Heart left ventricle (tissue), 13 donors: ENCODE data around the gene TBX18.

Experiments
- CTCF ChIP-seq, 12 donors: fragments of 200-600 bp; sonication (generic) in 4 of 12; IDR thresholded peaks; one replicate each; pipeline versions ENCODE4 v1.5.0 to v1.8.0; 2018 to 2022; ENCODE audit warnings: antibody characterized with exemption in 12 of 12, mild to moderate bottlenecking in 5 of 12
- POLR2A ChIP-seq, 2 donors: fragments of 450-650 bp; IDR thresholded peaks; one replicate each; pipeline ENCODE4 v1.6.1; 2017; ENCODE audit warnings: antibody characterized with exemption in 2 of 2, mild to moderate bottlenecking in 2 of 2, moderate library complexity in 2 of 2
- donor health status: ischemic (EF 13 %, LVEDD 7.1; RV severe dilation, severe dysfunction).
- donor health status: DM: no; HTN: yes; CAD: no.
- donor health status: DM: no; HTN: no; CAD: no.
- donor health status: ischemic (EF 25% LVEDD 6.9; RV normal size, moderate dysfunction).
- donor health status: ischemic (EF 25% LVEDD 5.7; RV mildly dilated, moderate dysfunction).
- donor health status: ischemic (EF 35%, LVEDD 5.7; RV mildly dilated, moderate dysfunction).
- donor health status: nonischemic (EF 11% LVEDD 7.7; RV severe dilation, severe dysfunction).
- donor health status: DM: yes; HTN: yes; CAD: no.
- donor health status: PGD.
- donor health status: ischemic (EF 29% LVEDD 5.4; RV normal size, mild dysfunction).
- donor health status: nonischemic (EF 23%, LVEDD 6.1; RV moderate dilation, normal function).

- TF ChIP-seq CTCF (IDR thresholded peaks at IDR 0.05) (no peak), POLR2A (IDR thresholded peaks at IDR 0.05) (no peak)
Measured at GRCh38 chr6:84768442-84769174, 4.2 kb upstream of the TBX18 start.
